Measurements from ENCODE around the gene ZP2.
"Not testable (repeated sequence)": the region's sequence is repeated elsewhere in the genome, so short reads cannot be mapped to it uniquely, and the experiment has no call there.

ZP2 gene

DNA sequence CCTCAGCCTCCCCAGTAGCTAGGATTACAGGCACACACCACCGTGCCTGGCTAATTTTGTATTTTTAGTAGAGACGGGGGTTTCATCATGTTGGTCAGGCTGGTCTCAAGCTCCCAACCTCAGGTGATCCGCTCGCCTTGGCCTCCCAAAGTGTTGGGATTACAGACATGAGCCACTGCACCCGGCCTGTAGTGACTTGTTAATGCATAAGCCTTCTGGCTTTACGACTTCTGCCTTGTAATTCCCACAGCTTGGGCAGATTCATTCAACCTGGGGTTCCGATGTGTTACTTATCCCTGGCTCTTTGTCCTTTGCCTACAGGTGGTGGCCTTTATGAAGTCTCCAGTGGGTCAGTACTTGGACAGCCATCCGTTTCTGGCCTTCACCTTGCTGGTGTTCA is 41.3 kb downstream of the ZP2 start:
- DNase-seq (ENCODE audit: low read depth) = not testable (repeated sequence)

GRCh38 chr16:21169249-21169981 is 42.0 kb downstream of the ZP2 start:
- DNase-seq (ENCODE audit: low read depth) = no peak

GRCh38 chr16:21167929-21168602 is 43.3 kb downstream of the ZP2 start:
- DNase-seq (ENCODE audit: low read depth) = no peak

DNA sequence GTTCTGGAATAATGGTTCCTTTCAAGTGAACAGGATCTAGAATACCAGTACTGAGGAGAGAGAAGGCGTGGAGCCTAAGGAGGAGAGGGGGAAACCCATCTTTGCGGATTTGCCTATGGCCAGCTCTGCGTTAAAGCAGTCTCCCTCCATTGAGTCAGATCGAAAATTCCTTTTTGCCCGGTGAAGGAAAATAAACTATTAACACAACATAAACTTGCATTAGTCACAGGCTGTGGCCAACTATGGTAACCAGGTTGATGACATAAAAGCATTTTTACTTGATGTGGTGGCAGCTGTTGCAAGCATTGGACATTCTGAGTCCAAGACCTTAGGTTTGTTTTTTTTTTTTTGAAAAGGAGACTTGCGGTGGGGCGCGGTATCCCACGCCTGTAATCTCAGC is 44.0 kb downstream of the ZP2 start:
- DNase-seq (ENCODE audit: low read depth) = peak; percentile 87

DNA sequence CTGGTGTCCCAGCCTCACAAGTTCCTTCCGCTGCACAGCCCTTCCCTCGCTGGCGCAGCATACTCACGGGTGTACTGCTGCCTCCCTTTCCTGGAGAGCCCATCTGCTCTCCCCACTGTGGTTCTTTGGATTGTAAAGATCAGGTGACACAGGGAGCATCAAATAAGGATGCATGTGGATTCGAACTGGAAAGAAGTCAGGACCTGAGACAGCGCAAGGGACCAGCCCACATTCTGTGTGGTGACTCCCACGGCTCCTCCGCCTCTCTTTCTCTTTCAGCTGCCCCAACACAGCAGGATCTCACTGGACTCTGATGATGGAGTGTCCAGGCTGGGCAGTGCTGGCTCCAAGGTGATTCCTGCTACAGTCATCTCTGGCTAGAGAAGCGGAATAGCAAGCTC is 44.8 kb downstream of the ZP2 start:
- no peak for DNase-seq (ENCODE audit: low read depth)

- no peak for DNase-seq (ENCODE audit: low read depth)
These were observed 46.7 kb downstream of the ZP2 start for GRCh38 chr16:21164521-21165168.

DNA sequence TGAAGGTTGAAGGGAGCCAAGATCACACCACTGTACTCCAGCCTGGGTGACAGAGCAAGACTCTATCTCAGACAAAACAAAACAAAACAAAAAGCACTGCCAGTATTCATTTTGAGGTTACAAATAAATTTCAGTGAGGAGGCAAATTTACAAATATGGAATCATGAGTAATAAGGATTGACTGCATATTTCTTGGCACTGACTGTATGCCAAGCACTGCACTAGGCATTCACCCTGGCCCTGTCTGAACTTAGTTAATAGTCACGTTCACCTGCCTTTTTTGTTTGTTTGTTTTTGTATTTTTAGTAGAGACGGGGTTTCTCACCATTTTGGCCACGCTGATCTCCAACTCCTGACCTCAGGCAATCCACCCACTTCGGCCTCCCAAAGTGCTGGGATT is 47.8 kb downstream of the ZP2 start:
- DNase-seq (ENCODE audit: low read depth) = no peak

DNA sequence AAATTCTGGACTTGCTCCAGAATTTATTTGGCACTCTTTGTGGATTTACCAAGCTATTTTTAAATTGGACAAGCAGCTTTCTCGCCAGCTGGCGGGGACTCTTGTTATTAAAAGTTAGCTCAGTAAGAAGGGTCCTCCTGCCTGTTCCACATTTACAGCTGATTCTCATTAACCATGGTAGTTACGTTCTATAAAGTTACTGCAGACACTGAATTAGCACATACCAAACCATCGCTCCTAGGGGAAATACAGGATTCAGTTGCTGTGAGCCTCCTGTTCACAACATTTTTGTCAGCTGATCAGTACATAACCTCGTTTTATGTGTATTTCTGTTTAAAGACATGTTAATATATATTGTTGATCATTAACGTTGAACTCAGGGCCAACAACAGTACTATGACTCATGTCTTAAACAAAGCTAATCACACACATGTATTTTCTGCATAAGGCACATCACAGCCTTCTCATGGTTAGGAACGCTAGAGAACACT is 48.7 kb downstream of the ZP2 start:
- no peak for DNase-seq (ENCODE audit: low read depth)

GRCh38 chr16:21161211-21161610 is 50.2 kb downstream of the ZP2 start:
- DNase-seq (ENCODE audit: low read depth) = no peak

GRCh38 chr16:21160276-21160675 is 51.1 kb downstream of the ZP2 start:
- DNase-seq (ENCODE audit: low read depth) = no peak

DNA sequence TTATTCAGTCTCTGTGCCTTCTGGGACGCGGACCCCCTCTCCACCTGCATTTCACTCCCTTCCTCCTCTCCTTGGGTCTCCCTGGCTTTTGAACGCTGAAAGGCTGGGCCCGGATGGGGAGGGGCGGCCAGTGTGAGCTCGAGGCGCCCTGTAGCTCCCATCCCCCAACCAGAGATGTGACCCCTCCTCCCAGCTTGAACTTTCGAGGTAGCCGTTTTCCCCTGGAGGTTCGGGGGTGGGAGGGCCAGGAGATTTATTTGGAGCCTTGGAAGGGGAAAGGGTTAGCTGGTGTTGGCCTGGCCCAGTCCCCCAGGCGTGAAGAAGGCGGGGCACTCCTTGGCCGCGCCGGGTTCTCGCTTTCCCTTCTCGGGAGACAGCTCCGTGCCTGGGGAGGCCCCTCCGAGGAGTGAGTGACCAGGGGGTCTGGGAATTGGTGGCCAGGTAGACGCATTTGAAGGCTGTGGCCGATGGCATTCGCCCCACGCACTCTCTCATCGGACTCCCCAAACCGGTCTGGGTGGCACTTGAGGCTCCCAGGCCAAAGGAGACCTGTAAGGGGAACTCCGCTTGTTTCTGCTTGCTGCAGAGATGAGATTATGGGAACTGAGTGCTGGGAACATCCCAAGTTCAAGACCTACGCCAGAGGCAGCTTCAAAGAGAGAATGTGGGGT is 52.0 kb downstream of the ZP2 start:
- DNase-seq (ENCODE audit: low read depth) = no peak

DNA sequence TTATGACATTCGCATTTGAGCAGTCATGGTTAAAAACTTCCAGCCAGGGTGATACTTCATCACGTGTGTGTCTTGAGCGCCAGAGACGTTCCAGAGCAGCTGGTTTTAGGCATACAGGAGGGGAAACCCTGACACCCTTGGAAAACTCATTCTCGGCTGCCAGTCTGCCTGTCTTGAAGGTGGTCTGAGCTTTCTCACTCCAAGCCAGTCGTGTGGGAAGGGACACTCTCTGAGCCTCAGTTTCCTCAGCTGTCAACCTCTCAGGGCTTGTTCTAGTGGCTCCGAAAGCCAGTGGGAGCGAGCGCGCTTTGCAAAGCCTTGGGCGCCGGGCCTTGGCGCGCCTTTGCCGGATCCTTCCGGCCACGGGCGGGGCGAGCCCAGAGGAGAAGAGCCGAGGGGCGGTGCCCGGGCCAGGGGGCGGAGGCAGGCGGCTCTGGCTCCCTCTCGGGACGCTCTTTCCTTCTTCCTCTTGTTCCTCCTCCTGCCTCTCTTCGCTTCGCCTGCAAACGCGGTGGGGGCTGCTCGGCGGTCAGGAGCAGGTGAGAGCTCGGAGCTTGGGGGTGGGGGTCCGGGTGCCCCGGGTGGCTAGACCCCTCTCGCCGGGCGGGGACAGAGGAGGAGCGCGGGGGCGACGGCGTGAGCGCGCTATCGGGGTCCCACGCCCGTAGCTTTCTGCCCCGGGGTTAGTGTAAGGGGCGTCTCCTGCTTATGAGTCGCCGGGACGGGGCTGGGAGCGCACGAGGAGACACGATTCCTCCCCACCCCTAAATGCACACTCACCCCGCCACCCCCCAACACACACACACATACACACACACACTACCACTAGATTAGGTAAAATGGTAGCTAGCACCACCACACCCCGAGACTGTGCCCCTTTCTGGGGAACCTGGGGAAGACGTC is 52.9 kb downstream of the ZP2 start, which contains the start of gene LDAF1:
LDAF1 (plus strand) TSS at position 467 of the 903 bp plus-strand sequence. CDS start 2,509 bp downstream, outside the sequence.
- peak; percentile 47 for DNase-seq (ENCODE audit: low read depth)

- DNase-seq (ENCODE audit: low read depth) = no peak
These were observed 53.7 kb downstream of the ZP2 start for GRCh38 chr16:21157632-21158031.

DNA sequence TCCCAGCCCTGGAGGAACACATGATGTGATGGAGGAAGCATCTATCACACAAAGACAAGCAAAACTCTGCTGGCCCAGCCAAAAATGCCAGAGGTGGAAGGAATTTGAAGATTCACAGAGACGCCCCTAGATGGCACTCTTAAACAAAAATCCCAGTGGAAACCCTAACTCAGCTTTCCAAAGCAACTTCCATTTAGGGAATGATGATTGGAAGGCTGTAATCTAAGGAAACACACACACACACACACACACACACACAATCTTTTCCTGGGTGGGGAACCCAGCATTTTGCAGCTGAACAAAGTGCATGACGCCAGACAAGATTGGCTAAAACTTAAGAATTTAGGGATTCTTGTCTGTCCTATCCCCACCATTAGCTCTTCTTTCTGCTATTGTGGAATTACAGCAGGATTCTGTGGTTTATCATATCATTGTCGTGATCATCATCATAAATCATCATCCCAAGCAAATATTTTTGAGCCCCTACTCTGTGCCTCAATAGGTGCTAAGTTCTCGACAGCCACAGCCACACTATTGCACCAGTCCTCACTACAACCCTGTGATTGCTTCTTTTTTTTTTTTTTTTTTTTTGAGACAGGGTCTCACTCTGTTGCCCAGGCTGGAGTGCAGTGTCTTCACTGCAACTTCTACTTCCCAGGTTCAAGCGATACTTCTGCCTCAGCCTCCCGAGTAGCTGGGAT is 54.5 kb downstream of the ZP2 start:
- peak; percentile 52 for DNase-seq (ENCODE audit: low read depth)

DNA sequence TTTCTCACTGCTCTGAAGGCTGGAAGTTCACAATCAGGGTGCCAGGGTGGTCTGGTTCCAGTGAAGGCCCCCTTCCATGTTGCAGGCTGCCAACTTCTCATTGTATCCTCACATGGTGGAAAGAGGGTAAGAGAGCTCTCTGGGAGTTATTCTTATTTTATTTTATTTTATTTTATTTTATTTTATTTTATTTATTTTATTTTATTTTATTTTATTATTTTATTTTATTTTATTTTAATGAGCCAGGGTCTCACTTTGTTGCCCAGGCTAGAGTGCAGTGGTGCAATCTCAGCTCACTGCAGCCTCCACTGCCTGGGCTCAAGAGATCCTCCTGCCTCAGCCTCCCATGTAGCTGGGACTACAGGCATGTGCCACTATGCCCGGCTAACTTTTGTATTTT is 55.4 kb downstream of the ZP2 start:
- DNase-seq (ENCODE audit: low read depth) = not testable (repeated sequence)

DNA sequence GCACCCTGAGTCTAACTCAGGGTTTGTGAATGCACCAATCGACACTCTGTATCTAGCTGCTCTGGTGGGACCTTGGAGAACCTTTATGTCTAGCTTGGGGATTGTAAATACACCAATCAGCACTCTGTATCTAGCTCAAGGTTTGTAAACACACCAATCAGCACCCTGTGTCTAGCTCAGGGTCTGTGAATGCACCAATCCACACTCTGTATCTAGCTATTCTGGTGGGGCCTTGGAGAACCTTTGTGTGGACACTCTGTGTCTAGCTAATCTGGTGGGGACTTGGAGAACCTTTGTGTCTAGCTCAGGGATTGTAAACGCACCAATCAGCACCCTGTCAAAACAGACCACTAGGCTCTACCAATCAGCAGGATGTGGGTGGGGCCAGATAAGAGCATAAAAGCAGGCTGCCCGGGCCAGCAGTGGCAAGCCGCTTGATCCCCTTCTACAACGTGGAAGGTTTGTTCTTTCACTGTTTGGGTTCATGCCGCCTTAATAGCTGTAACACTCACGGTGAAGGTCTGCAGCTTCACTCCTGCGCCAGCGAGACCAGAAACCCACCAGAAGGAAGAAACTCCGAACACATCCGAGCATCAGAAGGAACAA is 58.1 kb downstream of the ZP2 start:
- not testable (repeated sequence) for DNase-seq (ENCODE audit: low read depth)

DNA sequence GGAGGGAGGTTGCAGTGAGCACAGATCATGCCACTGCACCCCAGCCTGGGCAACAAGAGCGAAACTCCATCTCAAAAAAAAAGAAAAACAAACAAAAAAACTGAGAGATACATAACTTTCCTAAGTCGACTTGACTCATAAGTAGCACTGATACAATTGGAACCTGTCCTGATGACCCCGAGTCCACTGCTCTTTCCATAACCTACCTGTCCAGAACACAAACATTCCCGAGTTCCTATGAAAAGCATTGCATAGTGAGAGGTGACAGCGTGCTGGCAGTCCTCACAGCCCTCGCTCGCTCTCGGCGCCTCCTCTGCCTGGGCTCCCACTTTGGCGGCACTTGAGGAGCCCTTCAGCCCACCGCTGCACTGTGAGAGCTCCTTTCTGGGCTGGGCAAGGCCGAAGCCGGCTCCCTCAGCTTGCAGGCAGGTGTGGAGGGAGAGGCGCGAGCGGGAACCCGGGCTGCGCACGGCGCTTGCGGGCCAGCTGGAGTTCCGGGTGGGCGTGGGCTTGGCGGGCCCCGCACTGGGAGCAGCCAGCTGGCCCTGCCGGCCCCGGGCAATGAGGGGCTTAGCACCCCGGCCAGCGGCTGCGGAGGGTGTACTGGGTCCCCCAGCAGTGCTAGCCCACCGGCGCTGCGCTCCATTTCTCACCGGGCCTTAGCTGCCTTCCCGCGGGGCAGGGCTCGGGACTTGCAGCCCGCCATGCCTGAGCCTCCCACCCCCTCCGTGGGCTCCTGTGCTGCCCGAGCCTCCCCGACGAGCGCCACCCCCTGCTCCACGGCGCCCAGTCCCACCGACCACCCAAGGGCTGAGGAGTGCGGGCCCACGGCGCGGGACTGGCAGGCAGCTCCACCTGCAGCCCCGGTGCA is 59.0 kb downstream of the ZP2 start:
- DNase-seq (ENCODE audit: low read depth) = not testable (repeated sequence)

- no peak for DNase-seq (ENCODE audit: low read depth)
These were observed 60.9 kb downstream of the ZP2 start, which contains the start of gene DNAH3 for GRCh38 chr16:21150375-21151001. Gene DNAH3, minus strand, starts transcription at chr16:21150846. Its CDS starts 527 bp downstream, at chr16:21150319.
